IgD-negative memory B cell (primary cell): Measurements from ENCODE around the gene STXBP4. TPM values are rescaled to one million over a fixed set of nuclear protein-coding genes. Genes with fewer than 3 reads are reported as not detected.
"Not testable (repeated sequence)": the region's sequence is repeated elsewhere in the genome, so short reads cannot be mapped to it uniquely, and the experiment has no call there.

Experiments used
- H3K27ac Mint-ChIP-seq, 3 donors: one replicate each; pipeline ENCODE4 v1.8.0; 2020 to 2022; ENCODE audit warnings: mild to moderate bottlenecking in 3 of 3, mixed read lengths in 3 of 3, moderate library complexity in 1 of 3
- H3K27me3 Mint-ChIP-seq: one replicate; pipeline ENCODE4 v1.8.0; 2021; ENCODE audit warnings: mixed read lengths
- H3K36me3 Mint-ChIP-seq: one replicate; pipeline ENCODE4 v1.8.0; 2020; ENCODE audit warnings: mild to moderate bottlenecking, mixed read lengths
- H3K4me1 Mint-ChIP-seq, 3 donors: one replicate each; pipeline ENCODE4 v1.8.0; 2020 to 2022; ENCODE audit warnings: mixed read lengths in 3 of 3, mild to moderate bottlenecking in 1 of 3
- H3K4me3 Mint-ChIP-seq, 4 donors: one replicate each; pipeline ENCODE4 v1.8.0; 2020 to 2022; ENCODE audit warnings: mild to moderate bottlenecking in 4 of 4, mixed read lengths in 4 of 4, moderate library complexity in 3 of 4
- H3K9me3 Mint-ChIP-seq, 3 donors: one replicate each; pipeline ENCODE4 v1.8.0; 2020 to 2021; ENCODE audit warnings: mixed read lengths in 3 of 3, mild to moderate bottlenecking in 1 of 3
- polyA plus RNA-seq: library from polyadenylated mRNA; unstranded; fragments of 300-500 nt; fragmentation: Illumina TruSeq; gene quantifications from one replicate; pipeline ENCODE4 v1.2.3, GENCODE V29; 2021

Gene STXBP4
- polyA plus RNA-seq, 1 donor from 2014 or later, result 0.90 TPM

- Mint-ChIP-seq H3K36me3 (no peaks in the 10 kb centered on the region), H3K4me3 (no peak overlapping the region), H3K27ac (no peak overlapping the region), H3K4me1 (no peaks in the 10 kb centered on the region), H3K27me3 (no peaks in the 10 kb centered on the region), H3K9me3 (peaks cover 0 to 4% (median 0%) of the 10 kb centered on the region in 3 donors)
Measured at GRCh38 chr17:55056526-55056925, 88.0 kb downstream of the STXBP4 start.

- H3K9me3 Mint-ChIP-seq, result peaks cover 0 to 4% (median 0%) of the 10 kb centered on the region in 3 donors
- no peaks in the 10 kb centered on the region for H3K36me3 Mint-ChIP-seq
- H3K27ac Mint-ChIP-seq, result no peak overlapping the region
- no peaks in the 10 kb centered on the region for H3K27me3 Mint-ChIP-seq
- H3K4me1 Mint-ChIP-seq, result no peaks in the 10 kb centered on the region
- H3K4me3 Mint-ChIP-seq, result no peak overlapping the region
Measured at GRCh38 chr17:55057184-55057583, 88.6 kb downstream of the STXBP4 start.

GRCh38 chr17:55059724-55060123 lies 91.2 kb downstream of the STXBP4 start:
- no peaks in the 10 kb centered on the region for H3K27me3 Mint-ChIP-seq
- peaks cover 0 to 4% (median 0%) of the 10 kb centered on the region in 3 donors for H3K9me3 Mint-ChIP-seq
- no peak overlapping the region for H3K4me3 Mint-ChIP-seq
- H3K4me1 Mint-ChIP-seq, result no peaks in the 10 kb centered on the region
- no peaks in the 10 kb centered on the region for H3K36me3 Mint-ChIP-seq
- no peak overlapping the region for H3K27ac Mint-ChIP-seq

- H3K27ac Mint-ChIP-seq, result no peak overlapping the region
- H3K4me1 Mint-ChIP-seq, result no peaks in the 10 kb centered on the region
- H3K27me3 Mint-ChIP-seq, result no peaks in the 10 kb centered on the region
- peaks cover 2% of the 10 kb centered on the region for H3K36me3 Mint-ChIP-seq
- no peaks in the 10 kb centered on the region for H3K9me3 Mint-ChIP-seq
- no peak overlapping the region for H3K4me3 Mint-ChIP-seq
Measured at GRCh38 chr17:55062921-55063320, 94.4 kb downstream of the STXBP4 start.

GRCh38 chr17:55063885-55064874 lies 95.6 kb downstream of the STXBP4 start:
- Mint-ChIP-seq H3K4me1 (no peaks in the 10 kb centered on the region), H3K27me3 (no peaks in the 10 kb centered on the region), H3K4me3 (no peak overlapping the region), H3K36me3 (peaks cover 2% of the 10 kb centered on the region), H3K9me3 (no peaks in the 10 kb centered on the region), H3K27ac (no peak overlapping the region)

GRCh38 chr17:55067697-55068439 lies 99.3 kb downstream of the STXBP4 start:
- no peak overlapping the region for H3K27ac Mint-ChIP-seq
- H3K27me3 Mint-ChIP-seq, result no peaks in the 10 kb centered on the region
- H3K9me3 Mint-ChIP-seq, result no peaks in the 10 kb centered on the region
- no peaks in the 10 kb centered on the region for H3K4me1 Mint-ChIP-seq
- peaks cover 2% of the 10 kb centered on the region for H3K36me3 Mint-ChIP-seq
- no peak overlapping the region for H3K4me3 Mint-ChIP-seq

GRCh38 chr17:55068862-55069811 lies 100.6 kb downstream of the STXBP4 start:
- Mint-ChIP-seq H3K27me3 (no peaks in the 10 kb centered on the region), H3K9me3 (no peaks in the 10 kb centered on the region), H3K36me3 (peaks cover 2% of the 10 kb centered on the region), H3K4me1 (no peaks in the 10 kb centered on the region), H3K4me3 (no peak overlapping the region), H3K27ac (no peak overlapping the region)

- no peaks in the 10 kb centered on the region for H3K4me1 Mint-ChIP-seq
- H3K27me3 Mint-ChIP-seq, result no peaks in the 10 kb centered on the region
- H3K9me3 Mint-ChIP-seq, result no peaks in the 10 kb centered on the region
- no peak overlapping the region for H3K27ac Mint-ChIP-seq
- no peak overlapping the region for H3K4me3 Mint-ChIP-seq
- peaks cover 2% of the 10 kb centered on the region for H3K36me3 Mint-ChIP-seq
Measured at GRCh38 chr17:55069983-55070529, 101.5 kb downstream of the STXBP4 start.

- Mint-ChIP-seq H3K4me3 (no peak overlapping the region), H3K4me1 (no peaks in the 10 kb centered on the region), H3K27me3 (no peaks in the 10 kb centered on the region), H3K27ac (no peak overlapping the region), H3K9me3 (no peaks in the 10 kb centered on the region), H3K36me3 (no peaks in the 10 kb centered on the region)
Measured at GRCh38 chr17:55072898-55073297, 104.3 kb downstream of the STXBP4 start.

GRCh38 chr17:55073467-55073866 lies 104.9 kb downstream of the STXBP4 start:
- not testable (repeated sequence) for H3K9me3 Mint-ChIP-seq, H3K4me1 Mint-ChIP-seq, H3K27me3 Mint-ChIP-seq, H3K36me3 Mint-ChIP-seq, H3K4me3 Mint-ChIP-seq, H3K27ac Mint-ChIP-seq

GRCh38 chr17:55081559-55081958 lies 113.0 kb downstream of the STXBP4 start:
- no peaks in the 10 kb centered on the region for H3K27me3 Mint-ChIP-seq

GRCh38 chr17:55086635-55087058 lies 118.1 kb downstream of the STXBP4 start:
- Mint-ChIP-seq H3K27me3 (no peaks in the 10 kb centered on the region), H3K4me3 (no peak overlapping the region), H3K9me3 (no peaks in the 10 kb centered on the region), H3K27ac (no peak overlapping the region), H3K4me1 (no peaks in the 10 kb centered on the region), H3K36me3 (peaks cover 3% of the 10 kb centered on the region)

More at GRCh38 chr17:55081559-55081958, 113.0 kb downstream of the STXBP4 start:
- Mint-ChIP-seq H3K4me3 (no peak overlapping the region), H3K36me3 (peaks cover 3% of the 10 kb centered on the region), H3K9me3 (no peaks in the 10 kb centered on the region), H3K4me1 (no peaks in the 10 kb centered on the region), H3K27ac (no peak overlapping the region)

GRCh38 chr17:55089256-55089655 lies 120.7 kb downstream of the STXBP4 start:
- Mint-ChIP-seq H3K36me3 (peaks cover 6% of the 10 kb centered on the region), H3K27ac (no peak overlapping the region), H3K27me3 (no peaks in the 10 kb centered on the region), H3K9me3 (no peaks in the 10 kb centered on the region), H3K4me1 (no peaks in the 10 kb centered on the region), H3K4me3 (no peak overlapping the region)

GRCh38 chr17:55090079-55090492 lies 121.5 kb downstream of the STXBP4 start:
- Mint-ChIP-seq H3K27ac (no peak overlapping the region), H3K4me1 (no peaks in the 10 kb centered on the region), H3K9me3 (no peaks in the 10 kb centered on the region), H3K4me3 (no peak overlapping the region), H3K27me3 (no peaks in the 10 kb centered on the region), H3K36me3 (peaks cover 6% of the 10 kb centered on the region)
